H1 (cell line): ENCODE data around the gene SPPL2B. TPM values are rescaled to one million over a fixed set of nuclear protein-coding genes. Genes with fewer than 3 reads are reported as not detected.

Experiments used
- CTCF ChIA-PET: fragments of 300-600 bp; sonication (Branson Sonifier 250); formaldehyde crosslinking; loops from one replicate; lab custom pipeline; 2021; ENCODE audit not compliant: partially characterized antibody; lab: Charles Lee
- POLR2A ChIA-PET: fragments of 300-600 bp; sonication (Branson Sonifier 250); formaldehyde crosslinking; loops from one replicate; lab custom pipeline; 2021; ENCODE audit warnings: inconsistent platforms; ENCODE audit not compliant: partially characterized antibody; lab: Charles Lee
- DNase-seq, 2 experiments: peaks; one replicate each; pipeline versions ENCODE4 v3.0.0 to v3.0.0-alpha.2; 2010 to 2022; ENCODE audit warnings: low spot score in 2 of 2, low read depth in 1 of 2, mixed read lengths in 1 of 2
- FAIRE-seq: peaks from 2 replicates; lab custom pipeline; 2011; peaks lifted over from hg19 to GRCh38; lab: Jason Lieb, UNC
- H2AFZ ChIP-seq: 2 replicates; pipeline ENCODE4 v1.8.1; 2012; ENCODE audit warnings: low read length, inconsistent platforms
- H2AK5ac ChIP-seq: 2 replicates; pipeline ENCODE4 v1.6.1; 2013; ENCODE audit warnings: low read depth, low read length
- H2BK120ac ChIP-seq: replicated peaks from 2 replicates; pipeline ENCODE3; 2013; ENCODE audit warnings: low read depth, low read length, inconsistent platforms
- H2BK12ac ChIP-seq: 2 replicates; pipeline ENCODE4 v1.6.1; 2013; ENCODE audit warnings: low read depth, low read length
- H2BK15ac ChIP-seq: 2 replicates; pipeline ENCODE4 v1.6.1; 2013; ENCODE audit warnings: low read length
- H2BK20ac ChIP-seq: 2 replicates; pipeline ENCODE4 v1.6.1; 2013; ENCODE audit warnings: low read length
- H2BK5ac ChIP-seq: 2 replicates; pipeline ENCODE4 v1.6.1; 2013; ENCODE audit warnings: low read depth, low read length
- H3K14ac ChIP-seq: 2 replicates; pipeline ENCODE4 v1.6.1; 2013; ENCODE audit warnings: inconsistent platforms; ENCODE audit not compliant: insufficient read length
- H3K18ac ChIP-seq: 2 replicates; pipeline ENCODE4 v1.6.1; 2013; ENCODE audit warnings: low read length; ENCODE audit errors: extremely low read depth
- H3K23ac ChIP-seq: 2 replicates; pipeline ENCODE4 v1.6.1; 2013; ENCODE audit warnings: inconsistent platforms; ENCODE audit not compliant: insufficient read length
- H3K23me2 ChIP-seq: 2 replicates; pipeline ENCODE4 v1.6.1; 2013; ENCODE audit warnings: low read depth, low read length
- H3K27ac ChIP-seq: 2 replicates; pipeline ENCODE4 v1.6.1; 2011; ENCODE audit warnings: low read depth, low read length, inconsistent platforms
- H3K27me3 ChIP-seq, 4 experiments: replicated peaks in 1 of 4; 1 replicate in 1 of 4; 2 replicates in 3 of 4; pipeline versions ENCODE4 v1.6.1 to v1.8.1; 2011 to 2013; ENCODE audit warnings: low read length in 3 of 4, mild to moderate bottlenecking in 3 of 4, inconsistent platforms in 2 of 4, mixed read lengths in 2 of 4, moderate library complexity in 1 of 4; ENCODE audit not compliant: control insufficient read depth in 3 of 4, insufficient read depth in 3 of 4; ENCODE audit errors: extremely low read depth in 1 of 4
- H3K36me3 ChIP-seq, 4 experiments: 2 replicates each; pipeline versions ENCODE4 v1.6.1 to v1.8.1; 2011 to 2013; ENCODE audit warnings: mild to moderate bottlenecking in 4 of 4, low read length in 3 of 4, moderate library complexity in 2 of 4, control low read depth in 1 of 4, inconsistent platforms in 1 of 4; ENCODE audit not compliant: insufficient read depth in 4 of 4, control insufficient read depth in 2 of 4
- H3K4ac ChIP-seq: replicated peaks from 2 replicates; pipeline ENCODE3; 2013; ENCODE audit warnings: low read length, low read depth, mixed read lengths, inconsistent platforms; ENCODE audit not compliant: insufficient read length
- H3K4me1 ChIP-seq, 4 experiments: replicated peaks in 1 of 4; 1 replicate in 1 of 4; 2 replicates in 3 of 4; pipeline versions ENCODE4 v1.6.1 to v1.8.1; 2011 to 2013; ENCODE audit warnings: low read length in 3 of 4, inconsistent platforms in 2 of 4, mixed read lengths in 1 of 4; ENCODE audit not compliant: insufficient read depth in 4 of 4, control insufficient read depth in 3 of 4
- H3K4me2 ChIP-seq, 2 experiments: 2 replicates each; pipeline versions ENCODE4 v1.6.1 to v1.8.1; 2011 to 2013; ENCODE audit warnings: low read depth in 2 of 2, low read length in 2 of 2, control low read depth in 1 of 2, inconsistent platforms in 1 of 2, mild to moderate bottlenecking in 1 of 2; ENCODE audit not compliant: insufficient read depth in 1 of 2
- H3K4me3 ChIP-seq, 4 experiments: fragments of 200-600, 300-600 bp in 1 of 4; sonication (generic), shearing (Covaris generic), sonication (Bioruptor Twin) in 1 of 4; 2 replicates each; pipeline versions ENCODE4 v1.5.1 to v1.8.1; 2011 to 2016; ENCODE audit warnings: low read length in 4 of 4, low read depth in 3 of 4, control low read depth in 2 of 4, inconsistent platforms in 2 of 4, mild to moderate bottlenecking in 2 of 4, mixed read lengths in 1 of 4, moderate library complexity in 1 of 4; ENCODE audit not compliant: insufficient read depth in 2 of 4; ENCODE audit errors: extremely low read depth in 1 of 4
- H3K56ac ChIP-seq: replicated peaks from 2 replicates; pipeline ENCODE3; 2013; ENCODE audit warnings: low read depth, mild to moderate bottlenecking, mixed read lengths, low read length, inconsistent platforms; ENCODE audit not compliant: insufficient read length
- H3K79me1 ChIP-seq: 2 replicates; pipeline ENCODE4 v1.6.1; 2013; ENCODE audit warnings: low read depth, low read length, control low read depth
- H3K79me2 ChIP-seq, 2 experiments: 2 replicates each; pipeline versions ENCODE4 v1.6.1 to v1.8.1; 2012 to 2013; ENCODE audit warnings: low read length in 2 of 2, mild to moderate bottlenecking in 2 of 2, inconsistent platforms in 1 of 2; ENCODE audit not compliant: insufficient read depth in 2 of 2, control insufficient read depth in 1 of 2
- H3K9ac ChIP-seq, 4 experiments: replicated peaks in 1 of 4; 1 replicate in 1 of 4; 2 replicates in 3 of 4; pipeline versions ENCODE4 v1.6.1 to v1.8.1; 2011 to 2013; ENCODE audit warnings: low read depth in 3 of 4, low read length in 3 of 4, control low read depth in 2 of 4, mild to moderate bottlenecking in 2 of 4, moderate library complexity in 2 of 4, inconsistent platforms in 1 of 4; ENCODE audit errors: extremely low read depth in 1 of 4
- H3K9me3 ChIP-seq, 2 experiments: 2 replicates each; pipeline versions ENCODE4 v1.6.1 to v1.8.1; 2012 to 2013; ENCODE audit warnings: mild to moderate bottlenecking in 2 of 2, moderate library complexity in 2 of 2, control low read depth in 1 of 2, inconsistent platforms in 1 of 2, low read depth in 1 of 2, low read length in 1 of 2, mixed read lengths in 1 of 2; ENCODE audit not compliant: insufficient read depth in 2 of 2
- H4K20me1 ChIP-seq, 2 experiments: replicated peaks in 1 of 2; 2 replicates each; pipeline versions ENCODE3 to v1.8.1; 2011 to 2013; ENCODE audit warnings: inconsistent platforms in 2 of 2, low read length in 2 of 2, mild to moderate bottlenecking in 1 of 2; ENCODE audit not compliant: insufficient read depth in 2 of 2, control insufficient read depth in 1 of 2
- H4K5ac ChIP-seq: 2 replicates; pipeline ENCODE4 v1.6.1; 2013; ENCODE audit warnings: low read length, low read depth, mixed read lengths, inconsistent platforms; ENCODE audit not compliant: insufficient read length
- H4K8ac ChIP-seq: 2 replicates; pipeline ENCODE4 v1.8.0; 2013; ENCODE audit warnings: mild to moderate bottlenecking, moderate library complexity, low read length, inconsistent platforms; ENCODE audit not compliant: insufficient read depth; ENCODE audit errors: extremely low read depth
- H4K91ac ChIP-seq: replicated peaks from 2 replicates; pipeline ENCODE3; 2013; ENCODE audit warnings: low read length, mixed read lengths, inconsistent platforms; ENCODE audit not compliant: insufficient read length
- BACH1 ChIP-seq: IDR thresholded peaks from 2 replicates; pipeline ENCODE4 v1.6.1; 2012; ENCODE audit warnings: low read length, improper control_type of control experiment
- CBX8 ChIP-seq: fragments of 300-800, 300-1000 bp; sonication (generic); IDR thresholded peaks from 2 replicates; pipeline ENCODE4 v1.7.1; 2016; ENCODE audit warnings: low read depth, low read length, borderline replicate concordance
- HDAC6 ChIP-seq: IDR thresholded peaks from one replicate; pipeline ENCODE4 v1.7.1; 2012; ENCODE audit warnings: low read depth, mild to moderate bottlenecking, inconsistent platforms, low read length, moderate library complexity
- NANOG ChIP-seq: IDR thresholded peaks from 2 replicates; pipeline ENCODE4 v1.6.1; 2011; ENCODE audit warnings: low read length, low read depth, mild to moderate bottlenecking, inconsistent platforms; ENCODE audit not compliant: insufficient read depth, poor library complexity, severe bottlenecking
- POLR2A ChIP-seq, 2 experiments: IDR thresholded peaks; 1 replicate in 1 of 2; 2 replicates in 1 of 2; pipeline ENCODE4 v1.6.1; 2011; ENCODE audit warnings: low read depth in 2 of 2, low read length in 2 of 2, mild to moderate bottlenecking in 2 of 2; ENCODE audit errors: control extremely low read depth in 1 of 2
- SIX5 ChIP-seq: IDR thresholded peaks from 2 replicates; pipeline ENCODE4 v1.6.1; 2011; ENCODE audit warnings: mild to moderate bottlenecking, low read depth, low read length
- WGBS, 2 experiments: shearing (Covaris generic) in 1 of 2; methylation state at CpG; one replicate each; pipeline versions ENCODE4 v1.1.6 to v1.1.7; 2013 to 2015; ENCODE audit warnings: low lambda C conversion rate in 2 of 2, mixed read lengths in 2 of 2, inconsistent platforms in 1 of 2, low coverage in 1 of 2, missing lambda C conversion rate in 1 of 2; ENCODE audit not compliant: insufficient replicate concordance in 2 of 2, insufficient coverage in 1 of 2, insufficient read length in 1 of 2; ENCODE audit errors: extremely low coverage in 1 of 2, missing lambda C conversion rate in 1 of 2; 5-methylcytosine and 5-hydroxymethylcytosine counted together
- polyA plus RNA-seq, 7 experiments: library from polyadenylated mRNA; depleted of rRNA in 3 of 7; stranded (reverse) in 5 of 7; unstranded in 2 of 7; fragments of >200 nt in 5 of 7; fragments of 200-250 nt in 2 of 7; gene quantifications; 1 replicate in 5 of 7; 2 replicates in 1 of 7; 4 replicates in 1 of 7; pipeline versions ENCODE4 v1.2.1 to v1.2.3, GENCODE V29; 2011 to 2013; ENCODE audit warnings: missing spikeins in 2 of 7, mixed read lengths in 2 of 7
- total RNA-seq: library from RNA; stranded (reverse); fragmentation: NEBNext Ultra II Directional; extraction: Animal tissue kit (Norgen Biotek cat#: 25700); gene quantifications from 2 replicates; pipeline ENCODE4 v1.2.1, GENCODE V29; 2021

The SPPL2B gene
- total and polyA plus RNA-seq, 2 of the 8 experiments (the other 6 are each of a cell fraction or from before 2014, with no cell fraction given) = 34.8 to 55.7 TPM

DNA sequence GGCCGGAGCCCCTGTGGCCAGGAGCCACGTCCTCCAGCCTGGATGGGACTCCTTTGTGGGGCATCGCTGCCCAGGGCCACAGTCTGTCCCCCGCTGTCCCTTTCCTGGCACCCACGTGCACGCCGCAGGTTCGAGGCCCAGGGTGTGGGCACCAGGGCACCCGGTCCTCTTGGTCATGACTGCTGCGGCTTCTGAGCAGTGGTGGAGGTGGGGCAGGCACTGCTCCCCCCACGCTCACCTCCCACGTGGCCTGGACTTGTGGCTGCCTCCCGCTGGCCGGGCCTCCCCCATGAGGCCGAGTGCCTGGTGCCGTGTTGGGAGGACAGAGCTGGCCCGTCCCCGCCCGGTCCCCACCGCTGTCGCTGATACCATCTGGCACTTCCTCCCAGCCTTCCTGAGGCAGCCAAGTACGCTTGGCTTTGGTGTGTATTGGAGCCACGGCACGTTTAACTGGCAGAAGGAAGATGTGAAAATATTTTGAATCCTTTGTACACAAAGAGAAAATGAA lies 12.8 kb downstream of the SPPL2B start:
- no peak overlapping the region for H2BK20ac ChIP-seq
- H3K27ac ChIP-seq = no peak overlapping the region
- H3K4me3 ChIP-seq = no peak overlapping the region
- H4K91ac ChIP-seq = no peak overlapping the region
- ChIA-PET CTCF (no interaction called here), POLR2A (interaction anchor here (1.3 kb wide), 1 partner anchor 14 kb away, joined by 4 read pairs; no protein-coding TSS in a partner anchor)
- no peak overlapping the region for H3K4me2 ChIP-seq
- H3K14ac ChIP-seq = no peak overlapping the region
- H2BK12ac ChIP-seq = no peak overlapping the region
- peaks cover 2 to 13% of the 10 kb centered on the region in 2 experiments for H3K79me2 ChIP-seq
- no peaks in the 10 kb centered on the region for H3K9me3 ChIP-seq
- peaks cover 0 to 8% (median 2%) of the 10 kb centered on the region in 4 experiments; a peak in 4 of 7 replicates for H3K4me1 ChIP-seq
- no peaks in the 10 kb centered on the region for H3K27me3 ChIP-seq
- peaks cover 3% of the 10 kb centered on the region; the same call in 1 of the 2 replicates for H3K23me2 ChIP-seq
- H4K5ac ChIP-seq = no peak overlapping the region
- no peak overlapping the region for H2AK5ac ChIP-seq
- no peak overlapping the region for H3K56ac ChIP-seq
- no peak overlapping the region for H2AFZ ChIP-seq
- DNase-seq (no peak), FAIRE-seq (no peak)
- no peak overlapping the region for H3K9ac ChIP-seq
- WGBS, 2 experiments = 98% methylated on average over 19 of the region's 24 CpGs; no CpG with 5 or more reads in 1 of the 2 experiments
- H2BK5ac ChIP-seq = no peak overlapping the region
- H3K18ac ChIP-seq = no peak overlapping the region
- peaks cover 15% of the 10 kb centered on the region for H3K79me1 ChIP-seq
- peaks cover 9 to 20% of the 10 kb centered on the region in 2 experiments for H4K20me1 ChIP-seq
- no peak for TF ChIP-seq NANOG
- no peak for TF ChIP-seq HDAC6
- TF ChIP-seq BACH1 = no peak
- TF ChIP-seq POLR2A (IDR thresholded peaks at IDR 0.05; ENCODE audit: control extremely low read depth in 1 of 2, low read depth in 2 of 2, low read length in 2 of 2) = no peak
- no peak for TF ChIP-seq CBX8
- TF ChIP-seq SIX5 = no peak
- no peak overlapping the region for H3K23ac ChIP-seq
- H3K36me3 ChIP-seq = peaks cover 2 to 23% (median 6%) of the 10 kb centered on the region in 4 experiments; a peak in 3 of 8 replicates
- no peak overlapping the region for H4K8ac ChIP-seq
- no peak overlapping the region for H3K4ac ChIP-seq
- no peak overlapping the region for H2BK120ac ChIP-seq
- H2BK15ac ChIP-seq = no peak overlapping the region
